Measurements from ENCODE around the gene NPC1L1.

NPC1L1 gene

DNA sequence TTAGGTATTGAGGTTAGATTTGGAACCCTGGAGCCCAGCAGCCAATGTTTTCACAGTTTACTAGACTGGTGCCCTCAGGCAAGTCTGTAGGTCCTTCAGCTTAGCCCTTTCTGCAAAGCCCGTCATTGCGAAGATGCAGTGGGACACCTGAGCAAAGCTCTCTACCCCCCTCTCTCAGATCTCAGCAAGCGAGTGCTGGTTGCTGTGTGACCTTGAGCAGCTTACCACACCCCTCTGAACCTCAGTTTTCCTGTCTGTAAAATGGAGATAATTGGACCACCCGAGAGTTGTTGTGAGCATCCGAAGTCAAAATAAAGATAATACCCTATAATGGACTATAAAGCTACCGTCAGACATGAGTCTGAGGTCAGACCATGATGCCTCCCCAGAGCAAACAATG is 3.7 kb downstream of the NPC1L1 start:
- H3K9me3 ChIP-seq (ENCODE audit: insufficient read depth, low read length): no peaks in the 10 kb centered on the region
- H3K79me2 ChIP-seq (ENCODE audit: insufficient read depth, low read length): no peaks in the 10 kb centered on the region

GRCh38 chr7:44536090-44536489 is 5.0 kb downstream of the NPC1L1 start:
- no peaks in the 10 kb centered on the region for H3K9me2 ChIP-seq (replicated peaks; ENCODE audit: insufficient read depth, low read length)
- no peak overlapping the region for H3K27ac ChIP-seq (ENCODE audit: low read depth, low read length)
- TF ChIP-seq EZH2phosphoT487 (conservative IDR thresholded peaks at IDR 0.05; ENCODE audit: low read length) (no peak), CTCF (IDR thresholded peaks at IDR 0.05; ENCODE audit: insufficient read depth, low read length, poor library complexity, severe bottlenecking) (no peak)
- H3K27me3 ChIP-seq (ENCODE audit: low read length): no peaks in the 10 kb centered on the region
- H3F3A ChIP-seq (ENCODE audit: insufficient read depth): no peaks in the 10 kb centered on the region
- no peaks in the 10 kb centered on the region for H4K20me1 ChIP-seq (ENCODE audit: low read depth, low read length)
- H3K36me3 ChIP-seq (ENCODE audit: low read length): no peaks in the 10 kb centered on the region
- no peak overlapping the region for H3K4me3 ChIP-seq (ENCODE audit: insufficient read depth, low read length, poor library complexity, severe bottlenecking)
- no peak overlapping the region for H3K9ac ChIP-seq (ENCODE audit: low read length)
- H3K4me2 ChIP-seq (ENCODE audit: low read depth, low read length, poor library complexity, severe bottlenecking): no peak overlapping the region
- no peaks in the 10 kb centered on the region for H3K79me2 ChIP-seq (ENCODE audit: insufficient read depth, low read length)
- no peak overlapping the region for H2AFZ ChIP-seq (ENCODE audit: low read depth, low read length, severe bottlenecking)
- H3K9me3 ChIP-seq (ENCODE audit: insufficient read depth, low read length): no peaks in the 10 kb centered on the region

More for the DNA sequence above, 3.7 kb downstream of the NPC1L1 start:
- H4K20me1 ChIP-seq (ENCODE audit: low read depth, low read length): no peaks in the 10 kb centered on the region
- H3K9me2 ChIP-seq (replicated peaks; ENCODE audit: insufficient read depth, low read length): no peaks in the 10 kb centered on the region
- no peaks in the 10 kb centered on the region for H3K27me3 ChIP-seq (ENCODE audit: low read length)
- H2AFZ ChIP-seq (ENCODE audit: low read depth, low read length, severe bottlenecking): no peak overlapping the region
- no peaks in the 10 kb centered on the region for H3K36me3 ChIP-seq (ENCODE audit: low read length)
- no peak overlapping the region for H3K4me2 ChIP-seq (ENCODE audit: low read depth, low read length, poor library complexity, severe bottlenecking)
- TF ChIP-seq CTCF (IDR thresholded peaks at IDR 0.05; ENCODE audit: insufficient read depth, low read length, poor library complexity, severe bottlenecking): no peak
- no peak for TF ChIP-seq EZH2phosphoT487 (conservative IDR thresholded peaks at IDR 0.05; ENCODE audit: low read length)
- no peak overlapping the region for H3K4me3 ChIP-seq (ENCODE audit: insufficient read depth, low read length, poor library complexity, severe bottlenecking)
- no peaks in the 10 kb centered on the region for H3F3A ChIP-seq (ENCODE audit: insufficient read depth)
- no peak overlapping the region for H3K27ac ChIP-seq (ENCODE audit: low read depth, low read length)
- H3K9ac ChIP-seq (ENCODE audit: low read length): no peak overlapping the region

DNA sequence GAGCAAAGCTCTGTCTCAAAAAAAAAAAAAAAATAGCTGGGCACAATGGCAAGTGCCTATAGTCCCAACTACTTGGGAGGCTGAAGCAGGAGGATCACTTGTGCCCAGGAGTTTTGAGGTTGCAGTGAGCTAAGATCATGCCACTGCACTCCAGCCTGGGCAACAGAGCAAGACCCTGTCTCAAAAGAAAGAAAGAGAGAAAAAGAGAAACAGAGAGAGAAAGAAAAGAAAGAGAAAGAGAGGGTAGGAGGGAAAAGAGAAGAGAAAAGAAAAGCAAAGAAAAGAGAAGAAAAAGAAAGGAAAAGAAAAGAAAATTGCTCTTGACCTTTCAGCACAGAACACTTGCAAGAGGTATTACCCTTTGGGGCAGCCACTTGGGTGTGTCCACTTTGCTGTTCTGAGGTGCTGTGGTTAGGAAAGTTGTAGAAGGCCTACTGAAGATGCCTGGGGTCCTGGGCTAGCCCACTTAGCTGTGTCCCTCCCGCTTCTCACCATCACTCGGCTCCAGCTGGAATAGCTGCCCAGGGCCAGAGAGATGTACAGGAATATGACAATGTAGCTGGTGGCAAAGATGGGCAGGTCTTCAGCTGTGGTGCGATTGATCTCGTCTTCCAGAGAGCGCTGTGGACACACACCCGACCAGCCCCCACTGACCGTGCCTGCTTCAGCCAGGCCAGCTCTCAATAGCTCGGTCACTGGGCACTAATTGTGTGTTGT is 5.6 kb downstream of the NPC1L1 start:
- no peaks in the 10 kb centered on the region for H3K27me3 ChIP-seq (ENCODE audit: low read length)
- H3K9ac ChIP-seq (ENCODE audit: low read length): no peak overlapping the region
- no peaks in the 10 kb centered on the region for H3F3A ChIP-seq (ENCODE audit: insufficient read depth)

More for the DNA sequence above, 5.6 kb downstream of the NPC1L1 start:
- H3K27ac ChIP-seq (ENCODE audit: low read depth, low read length): no peak overlapping the region
- no peak overlapping the region for H3K4me3 ChIP-seq (ENCODE audit: insufficient read depth, low read length, poor library complexity, severe bottlenecking)
- no peaks in the 10 kb centered on the region for H3K79me2 ChIP-seq (ENCODE audit: insufficient read depth, low read length)
- H3K9me2 ChIP-seq (replicated peaks; ENCODE audit: insufficient read depth, low read length): no peaks in the 10 kb centered on the region
- H3K36me3 ChIP-seq (ENCODE audit: low read length): no peaks in the 10 kb centered on the region
- no peaks in the 10 kb centered on the region for H4K20me1 ChIP-seq (ENCODE audit: low read depth, low read length)
- no peak overlapping the region for H3K4me2 ChIP-seq (ENCODE audit: low read depth, low read length, poor library complexity, severe bottlenecking)
- no peaks in the 10 kb centered on the region for H3K9me3 ChIP-seq (ENCODE audit: insufficient read depth, low read length)
- no peak overlapping the region for H2AFZ ChIP-seq (ENCODE audit: low read depth, low read length, severe bottlenecking)
- TF ChIP-seq EZH2phosphoT487 (conservative IDR thresholded peaks at IDR 0.05; ENCODE audit: low read length) (no peak), CTCF (IDR thresholded peaks at IDR 0.05; ENCODE audit: insufficient read depth, low read length, poor library complexity, severe bottlenecking) (no peak)

Measured in SU-DHL-6 (cell line).